Measurements from ENCODE around the gene HOMER3.

DNA sequence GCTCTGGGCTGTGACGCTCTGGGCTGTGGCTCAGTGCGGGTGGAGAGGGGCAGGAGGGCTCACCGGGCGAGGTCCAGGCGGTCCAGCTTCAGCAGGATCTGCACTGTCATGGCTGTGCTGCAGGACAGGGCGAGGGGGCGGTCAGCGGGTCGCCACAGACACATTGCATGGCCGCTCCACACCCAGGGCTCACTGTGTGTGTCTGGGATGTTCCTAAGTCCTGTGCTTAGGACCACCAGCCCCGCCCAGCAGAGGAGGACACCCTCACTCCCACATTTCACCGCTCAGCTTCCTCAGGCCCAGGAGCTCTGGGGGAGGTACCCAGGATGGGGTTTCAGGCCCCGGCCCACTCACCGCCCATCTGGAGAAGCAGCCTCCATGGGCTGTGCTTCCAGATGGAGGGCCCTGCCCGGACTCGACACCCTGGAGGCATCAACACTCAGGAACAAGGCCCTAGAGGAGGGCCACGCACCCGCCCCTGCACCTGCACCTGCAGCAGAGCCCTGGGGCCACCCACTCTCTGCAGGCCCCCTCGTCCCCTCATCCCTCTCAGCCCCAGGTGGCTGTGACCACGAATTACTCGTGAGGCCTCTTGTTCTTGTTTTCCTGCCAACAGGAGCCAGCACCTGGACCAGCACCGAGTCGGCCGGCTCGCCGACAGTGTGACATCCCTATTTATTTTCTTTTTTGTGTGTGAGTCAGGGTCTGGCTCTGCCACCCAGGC lies 35.3 kb downstream of the HOMER3 start:
- TF ChIP-seq, protein P1, sequence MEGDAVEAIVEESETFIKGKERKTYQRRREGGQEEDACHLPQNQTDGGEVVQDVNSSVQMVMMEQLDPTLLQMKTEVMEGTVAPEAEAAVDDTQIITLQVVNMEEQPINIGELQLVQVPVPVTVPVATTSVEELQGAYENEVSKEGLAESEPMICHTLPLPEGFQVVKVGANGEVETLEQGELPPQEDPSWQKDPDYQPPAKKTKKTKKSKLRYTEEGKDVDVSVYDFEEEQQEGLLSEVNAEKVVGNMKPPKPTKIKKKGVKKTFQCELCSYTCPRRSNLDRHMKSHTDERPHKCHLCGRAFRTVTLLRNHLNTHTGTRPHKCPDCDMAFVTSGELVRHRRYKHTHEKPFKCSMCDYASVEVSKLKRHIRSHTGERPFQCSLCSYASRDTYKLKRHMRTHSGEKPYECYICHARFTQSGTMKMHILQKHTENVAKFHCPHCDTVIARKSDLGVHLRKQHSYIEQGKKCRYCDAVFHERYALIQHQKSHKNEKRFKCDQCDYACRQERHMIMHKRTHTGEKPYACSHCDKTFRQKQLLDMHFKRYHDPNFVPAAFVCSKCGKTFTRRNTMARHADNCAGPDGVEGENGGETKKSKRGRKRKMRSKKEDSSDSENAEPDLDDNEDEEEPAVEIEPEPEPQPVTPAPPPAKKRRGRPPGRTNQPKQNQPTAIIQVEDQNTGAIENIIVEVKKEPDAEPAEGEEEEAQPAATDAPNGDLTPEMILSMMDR (tag by site-specific recombination; IDR thresholded peaks at IDR 0.05), result no peak
- TF ChIP-seq ZNF292 (tag by site-specific recombination; IDR thresholded peaks at IDR 0.05; ENCODE audit: borderline replicate concordance, low read depth) (no peak), MEIS1 (CRISPR knock-in tag; IDR thresholded peaks at IDR 0.05; ENCODE audit: borderline replicate concordance) (no peak), ZNF23 (tag by site-specific recombination; IDR thresholded peaks at IDR 0.05; ENCODE audit: borderline replicate concordance) (no peak), ZNF626 (tag by site-specific recombination; IDR thresholded peaks at IDR 0.05) (no peak), ZNF174 (tag by site-specific recombination; IDR thresholded peaks at IDR 0.05) (no peak), YY1 (tag by site-specific recombination; IDR thresholded peaks at IDR 0.05) (no peak)
- TF ChIP-seq, protein P2, sequence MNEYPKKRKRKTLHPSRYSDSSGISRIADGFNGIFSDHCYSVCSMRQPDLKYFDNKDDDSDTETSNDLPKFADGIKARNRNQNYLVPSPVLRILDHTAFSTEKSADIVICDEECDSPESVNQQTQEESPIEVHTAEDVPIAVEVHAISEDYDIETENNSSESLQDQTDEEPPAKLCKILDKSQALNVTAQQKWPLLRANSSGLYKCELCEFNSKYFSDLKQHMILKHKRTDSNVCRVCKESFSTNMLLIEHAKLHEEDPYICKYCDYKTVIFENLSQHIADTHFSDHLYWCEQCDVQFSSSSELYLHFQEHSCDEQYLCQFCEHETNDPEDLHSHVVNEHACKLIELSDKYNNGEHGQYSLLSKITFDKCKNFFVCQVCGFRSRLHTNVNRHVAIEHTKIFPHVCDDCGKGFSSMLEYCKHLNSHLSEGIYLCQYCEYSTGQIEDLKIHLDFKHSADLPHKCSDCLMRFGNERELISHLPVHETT (tag by site-specific recombination; IDR thresholded peaks at IDR 0.05), result no peak
- TF ChIP-seq, protein P3, sequence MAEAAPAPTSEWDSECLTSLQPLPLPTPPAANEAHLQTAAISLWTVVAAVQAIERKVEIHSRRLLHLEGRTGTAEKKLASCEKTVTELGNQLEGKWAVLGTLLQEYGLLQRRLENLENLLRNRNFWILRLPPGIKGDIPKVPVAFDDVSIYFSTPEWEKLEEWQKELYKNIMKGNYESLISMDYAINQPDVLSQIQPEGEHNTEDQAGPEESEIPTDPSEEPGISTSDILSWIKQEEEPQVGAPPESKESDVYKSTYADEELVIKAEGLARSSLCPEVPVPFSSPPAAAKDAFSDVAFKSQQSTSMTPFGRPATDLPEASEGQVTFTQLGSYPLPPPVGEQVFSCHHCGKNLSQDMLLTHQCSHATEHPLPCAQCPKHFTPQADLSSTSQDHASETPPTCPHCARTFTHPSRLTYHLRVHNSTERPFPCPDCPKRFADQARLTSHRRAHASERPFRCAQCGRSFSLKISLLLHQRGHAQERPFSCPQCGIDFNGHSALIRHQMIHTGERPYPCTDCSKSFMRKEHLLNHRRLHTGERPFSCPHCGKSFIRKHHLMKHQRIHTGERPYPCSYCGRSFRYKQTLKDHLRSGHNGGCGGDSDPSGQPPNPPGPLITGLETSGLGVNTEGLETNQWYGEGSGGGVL (tag by site-specific recombination; IDR thresholded peaks at IDR 0.05), result no peak

Measured in HEK293 (cell line).